Caco-2 (cell line): Measurements from ENCODE around the gene PNMA8A. TPM values are rescaled to one million over a fixed set of nuclear protein-coding genes. Genes with fewer than 3 reads are reported as not detected.
A peak's percentile ranks its signal among the peaks of the same experiment; 100 is the strongest.
"Not testable (repeated sequence)": the region's sequence is repeated elsewhere in the genome, so short reads cannot be mapped to it uniquely, and the experiment has no call there.

Source experiments
- BruUV-seq: library from RNA; stranded (reverse); fragments of 400-500 nt; replicated peaks from 2 replicates; lab custom pipeline; 2021; lab: Mats Ljungman, UMichigan
- CTCF ChIA-PET: fragments of 300-600 bp; sonication (Branson Sonifier 250); formaldehyde crosslinking; loops from one replicate; lab custom pipeline; 2022; ENCODE audit warnings: antibody characterized with exemption; lab: Charles Lee
- POLR2A ChIA-PET: fragments of 300-600 bp; sonication (Branson Sonifier 250); formaldehyde crosslinking; loops from one replicate; lab custom pipeline; 2022; ENCODE audit warnings: antibody characterized with exemption; lab: Charles Lee
- DNase-seq, 2 experiments: peaks; one replicate each; pipeline versions ENCODE4 v3.0.0 to v3.0.0-alpha.2; 2020 to 2022
- H3K27me3 ChIP-seq: replicated peaks from 2 replicates; pipeline ENCODE4 v1.6.0; 2011; ENCODE audit warnings: low read length; ENCODE audit not compliant: control insufficient read depth, insufficient read depth
- H3K36me3 ChIP-seq: 2 replicates; pipeline ENCODE4 v1.5.1; 2011; ENCODE audit warnings: low read length; ENCODE audit not compliant: control insufficient read depth, insufficient read depth
- H3K4me1 ChIP-seq: fragments of 250-450 bp; sonication (Bioruptor Pico); 2 replicates; pipeline ENCODE4 v1.5.1; 2020; ENCODE audit warnings: mild to moderate bottlenecking
- H3K4me3 ChIP-seq: 2 replicates; pipeline ENCODE4 v1.5.1; 2011; ENCODE audit warnings: low read depth, mild to moderate bottlenecking, control low read depth, low read length
- H3K9me3 ChIP-seq: fragments of 250-450 bp; sonication (Bioruptor Pico); 2 replicates; pipeline ENCODE4 v1.5.1; 2020; ENCODE audit warnings: mild to moderate bottlenecking, moderate library complexity
- H3K27ac Mint-ChIP-seq: one replicate; pipeline ENCODE4 v1.8.0; 2022; ENCODE audit warnings: mixed read lengths; ENCODE audit not compliant: unreplicated experiment
- H3K27me3 Mint-ChIP-seq: one replicate; pipeline ENCODE4 v1.8.0; 2022; ENCODE audit warnings: mixed read lengths; ENCODE audit not compliant: insufficient read depth, unreplicated experiment
- H3K36me3 Mint-ChIP-seq: one replicate; pipeline ENCODE4 v1.8.0; 2022; ENCODE audit warnings: mild to moderate bottlenecking, mixed read lengths; ENCODE audit not compliant: insufficient read depth, unreplicated experiment
- H3K4me1 Mint-ChIP-seq: one replicate; pipeline ENCODE4 v1.8.0; 2022; ENCODE audit warnings: low read depth, mixed read lengths; ENCODE audit not compliant: unreplicated experiment
- H3K4me3 Mint-ChIP-seq: one replicate; pipeline ENCODE4 v1.8.0; 2022; ENCODE audit warnings: mild to moderate bottlenecking, moderate library complexity, mixed read lengths; ENCODE audit not compliant: unreplicated experiment
- H3K9me3 Mint-ChIP-seq: one replicate; pipeline ENCODE4 v1.8.0; 2022; ENCODE audit warnings: mixed read lengths; ENCODE audit not compliant: unreplicated experiment
- intact Hi-C: fragments of 100-400 bp; cut with micrococcal nuclease; formaldehyde crosslinking; loops from one replicate; pipeline ENCODE4 v1.10.0; 2022; ENCODE audit not compliant: unreplicated experiment
- total RNA-seq: library from RNA; stranded (reverse); gene quantifications from 2 replicates; pipeline ENCODE4 v1.2.3, GENCODE V29; 2022
- TF ChIP-seq, protein P1 (sequence below), 2 experiments: fragments of 200-600 bp in 1 of 2; IDR thresholded peaks; 1 replicate in 1 of 2; 2 replicates in 1 of 2; pipeline versions ENCODE4 v1.5.1 to v1.8.0; 2011 to 2022; ENCODE audit warnings: antibody characterized with exemption in 1 of 2, control low read depth in 1 of 2, inconsistent platforms in 1 of 2, low read depth in 1 of 2, low read length in 1 of 2, mild to moderate bottlenecking in 1 of 2, moderate library complexity in 1 of 2; ENCODE audit not compliant: insufficient read depth in 1 of 2, severe bottlenecking in 1 of 2, unreplicated experiment in 1 of 2

Gene PNMA8A
- total RNA-seq, 1 experiment from 2014 or later, result not detected

DNA sequence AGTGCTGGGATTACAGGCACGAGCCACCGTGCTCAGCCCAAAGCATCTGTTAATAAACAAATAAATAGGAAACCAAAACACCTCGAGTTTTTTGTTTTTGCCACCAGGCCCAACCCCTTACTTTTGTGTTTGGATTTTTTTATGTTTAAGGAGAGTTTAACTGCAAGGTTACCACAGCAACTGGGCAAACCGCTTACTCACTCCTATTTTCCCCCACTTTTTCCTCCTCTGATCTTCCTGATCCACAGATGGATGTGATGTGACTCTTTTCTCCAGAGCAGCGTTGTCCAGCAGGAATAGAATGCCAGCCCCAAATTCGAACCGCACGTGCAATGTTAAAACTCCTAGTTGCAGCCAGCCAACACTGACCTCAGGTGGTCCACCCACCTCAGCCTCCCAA is 26.4 kb upstream of the PNMA8A start:
- Histone ChIP-seq H3K27me3 (no peaks in the 10 kb centered on the region), H3K36me3 (no peaks in the 10 kb centered on the region), H3K4me1 (no peaks in the 10 kb centered on the region), H3K4me3 (no peak overlapping the region), H3K9me3 (no peaks in the 10 kb centered on the region)
- Mint-ChIP-seq H3K36me3 (no peaks in the 10 kb centered on the region), H3K27me3 (no peaks in the 10 kb centered on the region), H3K27ac (no peak overlapping the region), H3K4me1 (no peaks in the 10 kb centered on the region), H3K4me3 (no peak overlapping the region), H3K9me3 (no peaks in the 10 kb centered on the region)
- DNase-seq, result no peak
- ChIA-PET POLR2A (no interaction called here), CTCF (interaction anchor here (0.6 kb wide), 1 partner anchor 10 kb away, joined by 3 read pairs; no protein-coding TSS in a partner anchor)
- intact Hi-C loops, result no loop called here
- TF ChIP-seq, protein P1, sequence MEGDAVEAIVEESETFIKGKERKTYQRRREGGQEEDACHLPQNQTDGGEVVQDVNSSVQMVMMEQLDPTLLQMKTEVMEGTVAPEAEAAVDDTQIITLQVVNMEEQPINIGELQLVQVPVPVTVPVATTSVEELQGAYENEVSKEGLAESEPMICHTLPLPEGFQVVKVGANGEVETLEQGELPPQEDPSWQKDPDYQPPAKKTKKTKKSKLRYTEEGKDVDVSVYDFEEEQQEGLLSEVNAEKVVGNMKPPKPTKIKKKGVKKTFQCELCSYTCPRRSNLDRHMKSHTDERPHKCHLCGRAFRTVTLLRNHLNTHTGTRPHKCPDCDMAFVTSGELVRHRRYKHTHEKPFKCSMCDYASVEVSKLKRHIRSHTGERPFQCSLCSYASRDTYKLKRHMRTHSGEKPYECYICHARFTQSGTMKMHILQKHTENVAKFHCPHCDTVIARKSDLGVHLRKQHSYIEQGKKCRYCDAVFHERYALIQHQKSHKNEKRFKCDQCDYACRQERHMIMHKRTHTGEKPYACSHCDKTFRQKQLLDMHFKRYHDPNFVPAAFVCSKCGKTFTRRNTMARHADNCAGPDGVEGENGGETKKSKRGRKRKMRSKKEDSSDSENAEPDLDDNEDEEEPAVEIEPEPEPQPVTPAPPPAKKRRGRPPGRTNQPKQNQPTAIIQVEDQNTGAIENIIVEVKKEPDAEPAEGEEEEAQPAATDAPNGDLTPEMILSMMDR (IDR thresholded peaks at IDR 0.05; ENCODE audit: insufficient read depth in 1 of 2, low read depth in 1 of 2, low read length in 1 of 2, severe bottlenecking in 1 of 2, unreplicated experiment in 1 of 2), result no peak
- BruUV-seq, result no TSS peak

DNA sequence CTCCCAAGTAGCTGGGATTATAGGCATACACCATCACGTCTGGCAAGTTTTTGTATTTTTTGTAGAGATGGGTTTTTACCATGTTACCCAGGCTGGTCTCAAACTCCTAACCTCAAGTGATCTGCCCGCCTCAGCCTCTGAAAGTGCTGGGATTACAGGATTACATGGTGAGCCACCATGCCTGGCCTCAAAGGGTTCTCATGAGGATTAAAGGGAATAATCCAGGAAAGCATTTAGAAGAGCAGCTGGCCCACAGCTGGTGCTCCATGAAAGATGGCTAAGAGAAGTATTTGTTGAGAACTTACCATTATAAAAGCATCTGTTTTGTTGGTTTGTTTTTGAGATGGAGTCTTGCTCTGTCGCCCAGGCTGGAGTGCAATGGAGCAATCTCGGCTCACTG is 25.5 kb upstream of the PNMA8A start:
- H3K4me3 Mint-ChIP-seq, POLR2A ChIA-PET: not testable (repeated sequence)

DNA sequence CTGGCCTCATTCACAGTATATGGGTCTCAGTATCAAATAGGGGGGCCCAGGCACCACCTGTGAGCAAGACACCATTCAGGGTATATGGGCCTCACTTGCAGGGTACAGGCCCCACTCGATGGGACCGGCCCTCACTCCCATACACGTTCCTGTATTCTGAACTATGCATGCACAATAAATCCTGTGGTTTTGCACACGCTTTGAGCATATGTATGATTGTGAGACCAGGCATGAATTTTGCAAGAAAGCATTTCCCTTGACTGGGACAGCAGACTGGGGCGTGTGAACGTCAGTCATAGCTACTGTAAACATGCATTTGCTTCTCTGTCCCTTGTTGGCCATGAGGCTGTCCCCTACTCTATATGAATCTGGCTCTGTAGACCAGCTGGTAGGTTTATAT is 24.9 kb upstream of the PNMA8A start:
- TF ChIP-seq, protein P1 (IDR thresholded peaks at IDR 0.05; ENCODE audit: insufficient read depth in 1 of 2, low read depth in 1 of 2, low read length in 1 of 2, severe bottlenecking in 1 of 2, unreplicated experiment in 1 of 2), result no peak
- DNase-seq, result no peak
- H3K27me3 ChIP-seq, result no peaks in the 10 kb centered on the region
- H3K36me3 ChIP-seq, result no peaks in the 10 kb centered on the region
- H3K27ac Mint-ChIP-seq, result no peak overlapping the region
- ChIA-PET CTCF (interaction anchor here (0.7 kb wide), 1 partner anchor 210 kb away, joined by 6 read pairs; no protein-coding TSS in a partner anchor), POLR2A (no interaction called here)
- no peaks in the 10 kb centered on the region for H3K9me3 ChIP-seq
- H3K36me3 Mint-ChIP-seq, result no peaks in the 10 kb centered on the region
- intact Hi-C loops, result no loop called here
- BruUV-seq, result no TSS peak
- H3K4me3 Mint-ChIP-seq, result no peak overlapping the region
- H3K4me1 Mint-ChIP-seq, result no peaks in the 10 kb centered on the region
- H3K4me1 ChIP-seq, result no peaks in the 10 kb centered on the region
- H3K9me3 Mint-ChIP-seq, result no peaks in the 10 kb centered on the region
- H3K27me3 Mint-ChIP-seq, result no peaks in the 10 kb centered on the region
- H3K4me3 ChIP-seq, result no peak overlapping the region

More for the DNA sequence above, 25.5 kb upstream of the PNMA8A start:
- H3K9me3 Mint-ChIP-seq, intact Hi-C loops, H3K27me3 Mint-ChIP-seq, DNase-seq, BruUV-seq, H3K27ac Mint-ChIP-seq, H3K36me3 Mint-ChIP-seq, H3K4me3 ChIP-seq, H3K36me3 ChIP-seq, H3K9me3 ChIP-seq, H3K27me3 ChIP-seq, H3K4me1 Mint-ChIP-seq, CTCF ChIA-PET, H3K4me1 ChIP-seq: not testable (repeated sequence)

DNA sequence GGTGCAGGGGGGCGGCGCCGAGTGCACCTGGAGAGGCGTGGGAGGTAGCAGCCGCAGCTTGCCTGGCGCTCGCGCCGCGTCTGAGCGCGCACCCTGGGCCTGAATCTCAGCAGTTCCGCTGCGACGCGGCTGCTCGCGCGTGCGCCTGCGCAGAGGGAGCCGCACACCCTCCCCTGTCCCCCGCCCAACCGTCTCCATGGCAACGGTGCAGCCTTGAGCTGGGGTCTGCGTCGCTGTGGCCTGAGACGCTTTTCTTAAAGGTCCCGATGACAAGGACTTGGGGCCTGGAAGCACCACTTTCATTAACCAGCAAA is 24.4 kb upstream of the PNMA8A start, which contains the start of gene PNMA8B:
PNMA8B (minus strand) TSS at position 82 of the 314 bp plus-strand sequence. CDS start 402 bp downstream, outside the sequence.
- no peak within 1 kb of the TSS for H3K27ac Mint-ChIP-seq
- H3K36me3 ChIP-seq, result no peaks in the 10 kb centered on the region
- BruUV-seq, result no TSS peak
- POLR2A ChIA-PET, result no interaction called here
- intact Hi-C loops, result no loop called here
- H3K9me3 ChIP-seq, result no peaks in the 10 kb centered on the region
- peak in 1 of 2 experiments; percentile 19 for DNase-seq
- no peaks in the 10 kb centered on the region for H3K4me1 ChIP-seq
- no peaks in the 10 kb centered on the region for H3K36me3 Mint-ChIP-seq
- H3K4me1 Mint-ChIP-seq, result no peaks in the 10 kb centered on the region
- H3K27me3 ChIP-seq, result no peaks in the 10 kb centered on the region
- CTCF ChIA-PET, result interaction anchor here (0.7 kb wide), 1 partner anchor 211 kb away, joined by 6 read pairs; no protein-coding TSS in a partner anchor
- no peak within 1 kb of the TSS for H3K4me3 ChIP-seq
- TF ChIP-seq, protein P1 (IDR thresholded peaks at IDR 0.05; ENCODE audit: insufficient read depth in 1 of 2, low read depth in 1 of 2, low read length in 1 of 2, severe bottlenecking in 1 of 2, unreplicated experiment in 1 of 2), result no peak
- no peaks in the 10 kb centered on the region for H3K27me3 Mint-ChIP-seq
- no peak within 1 kb of the TSS for H3K4me3 Mint-ChIP-seq
- no peaks in the 10 kb centered on the region for H3K9me3 Mint-ChIP-seq
